Endothelial cell of coronary artery (primary cell): ENCODE results near the gene ZNF668. TPM values are rescaled to one million over a fixed set of nuclear protein-coding genes. Genes with fewer than 3 reads are reported as not detected.

Experiments used
- total RNA-seq: library from RNA; depleted of rRNA; stranded (reverse); fragments of >200 nt; gene quantifications from 2 replicates; pipeline ENCODE4 v1.2.3, GENCODE V29; 2014

Gene ZNF668
- 7.3 and 7.6 TPM in 2 replicates for total RNA-seq

DNA sequence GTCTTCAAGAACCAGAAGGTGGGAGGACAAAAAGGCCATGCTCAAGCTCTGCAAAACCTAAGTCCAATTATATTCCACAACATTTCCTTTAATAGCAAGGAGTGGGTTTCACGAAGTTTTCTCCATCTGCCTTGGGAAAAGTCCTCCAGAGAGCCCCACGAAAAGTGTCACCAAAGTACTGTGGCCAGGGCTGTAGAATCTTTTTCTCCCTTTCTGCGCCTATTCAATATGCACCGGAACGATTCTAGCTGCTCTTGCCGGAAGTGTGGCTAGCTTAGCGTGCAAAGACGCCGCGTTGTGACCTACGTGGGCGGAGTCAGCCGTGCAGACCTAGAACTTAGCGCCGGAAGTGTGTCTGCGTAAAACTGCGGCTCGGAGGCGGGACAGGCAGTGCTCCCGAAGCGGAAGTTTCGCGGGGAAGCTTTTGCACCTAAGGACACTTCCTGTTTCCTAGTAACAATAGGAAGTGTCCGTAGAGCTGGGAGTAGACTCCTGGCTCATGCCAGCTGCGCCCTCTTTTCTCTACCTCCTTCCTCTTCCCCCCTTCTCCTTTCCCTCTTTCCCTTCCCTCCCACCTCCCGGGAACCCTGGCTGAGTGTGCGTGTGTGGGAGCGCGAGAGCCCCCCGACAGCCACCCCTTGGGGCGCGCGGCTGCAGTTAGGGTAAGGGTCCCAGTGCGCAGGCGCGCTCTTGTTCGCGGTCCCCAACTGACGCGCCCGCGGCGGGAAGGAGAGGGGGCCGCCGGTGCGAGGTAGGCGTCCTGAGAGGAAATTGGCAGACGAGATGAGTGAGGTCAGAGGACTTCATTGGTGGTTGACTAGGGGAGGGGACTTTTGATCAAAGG is at the start of gene ZNF668, which contains the start of gene ZNF646:
Gene ZNF668, minus strand, starts transcription at position 271 of the 844 bp plus-strand sequence. CDS start 9,781 bp downstream, outside the sequence.
Gene ZNF646, plus strand, starts transcription at position 453 of the 844 bp plus-strand sequence. CDS start 1,903 bp downstream, outside the sequence.

DNA sequence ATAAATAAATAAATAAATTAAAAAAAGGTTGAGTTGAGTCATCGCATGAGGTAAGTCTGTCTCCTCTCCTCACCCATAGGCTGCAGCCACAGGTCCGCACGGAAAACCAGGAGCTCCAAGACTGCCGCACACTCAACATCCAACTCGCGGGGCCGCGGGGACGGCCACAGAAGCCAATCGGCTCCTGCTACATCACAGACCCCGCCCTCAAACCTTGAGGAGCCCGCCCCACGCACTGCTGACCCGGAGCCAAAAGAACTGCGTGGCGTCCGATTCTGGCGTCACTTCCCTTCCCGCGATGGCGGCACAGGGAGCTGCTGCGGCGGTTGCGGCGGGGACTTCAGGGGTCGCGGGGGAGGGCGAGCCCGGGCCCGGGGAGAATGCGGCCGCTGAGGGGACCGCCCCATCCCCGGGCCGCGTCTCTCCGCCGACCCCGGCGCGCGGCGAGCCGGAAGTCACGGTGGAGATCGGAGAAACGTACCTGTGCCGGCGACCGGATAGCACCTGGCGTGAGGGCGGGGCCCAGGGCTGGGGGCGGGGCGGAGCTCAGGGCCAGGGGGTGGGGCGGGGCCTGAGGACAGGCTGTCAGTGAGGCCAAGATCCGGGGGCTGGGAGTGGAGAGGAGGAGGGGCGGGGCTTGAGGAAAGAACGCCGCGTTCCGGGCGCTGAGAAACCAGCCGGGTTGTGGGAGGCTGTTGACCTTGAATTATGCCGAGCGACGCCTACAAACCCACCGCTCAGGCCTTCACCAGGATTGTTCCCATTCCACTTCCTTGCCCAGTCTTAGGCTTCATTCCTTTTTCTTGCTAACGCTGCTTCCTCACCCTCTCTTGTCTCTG is 43.6 kb upstream of the ZNF668 start, which contains the start of gene KAT8:
Gene KAT8, plus strand, starts transcription at position 281 of the 839 bp plus-strand sequence. Its CDS starts 18 bp downstream, at position 299.

DNA sequence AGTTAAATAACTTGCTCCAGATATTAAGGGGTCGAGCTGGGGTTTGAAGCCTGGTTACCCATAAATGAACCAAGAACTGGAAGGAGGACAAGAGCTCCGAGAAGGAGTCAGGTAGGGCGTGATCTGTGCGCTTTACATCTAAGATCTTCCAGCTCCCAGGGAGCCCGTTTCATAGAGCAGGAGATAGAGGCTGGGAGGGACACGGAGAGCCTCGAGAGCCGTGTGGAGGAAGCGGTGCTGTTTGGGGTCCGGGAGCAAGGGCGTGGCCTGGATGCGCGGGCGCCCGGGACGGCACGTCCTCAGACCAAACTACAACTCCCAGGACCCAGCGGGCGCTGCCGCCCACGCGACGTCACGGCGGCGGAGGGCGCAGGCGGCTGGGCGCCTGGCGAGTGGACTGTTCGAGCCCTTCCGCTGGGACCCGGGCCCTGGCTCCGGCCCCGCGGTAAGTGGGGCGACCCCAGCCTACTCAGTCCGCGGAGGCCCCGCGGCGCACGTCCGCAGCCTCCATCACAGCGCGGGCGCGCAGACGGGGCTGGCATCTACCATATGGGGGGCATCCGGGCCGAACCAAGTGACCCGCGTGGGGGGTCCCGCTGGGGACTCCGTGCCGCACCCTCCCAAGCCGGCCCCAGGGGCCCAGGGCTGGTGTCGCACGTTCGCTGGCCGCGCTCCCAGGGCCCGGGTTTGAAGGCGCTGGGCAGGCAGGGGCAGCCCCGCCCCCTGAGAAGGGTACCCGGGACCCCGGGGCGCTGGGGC is 34.2 kb upstream of the ZNF668 start, which contains the start of gene BCKDK:
Gene BCKDK, plus strand, starts transcription at position 352 of the 759 bp plus-strand sequence. CDS start 838 bp downstream, outside the sequence.

DNA sequence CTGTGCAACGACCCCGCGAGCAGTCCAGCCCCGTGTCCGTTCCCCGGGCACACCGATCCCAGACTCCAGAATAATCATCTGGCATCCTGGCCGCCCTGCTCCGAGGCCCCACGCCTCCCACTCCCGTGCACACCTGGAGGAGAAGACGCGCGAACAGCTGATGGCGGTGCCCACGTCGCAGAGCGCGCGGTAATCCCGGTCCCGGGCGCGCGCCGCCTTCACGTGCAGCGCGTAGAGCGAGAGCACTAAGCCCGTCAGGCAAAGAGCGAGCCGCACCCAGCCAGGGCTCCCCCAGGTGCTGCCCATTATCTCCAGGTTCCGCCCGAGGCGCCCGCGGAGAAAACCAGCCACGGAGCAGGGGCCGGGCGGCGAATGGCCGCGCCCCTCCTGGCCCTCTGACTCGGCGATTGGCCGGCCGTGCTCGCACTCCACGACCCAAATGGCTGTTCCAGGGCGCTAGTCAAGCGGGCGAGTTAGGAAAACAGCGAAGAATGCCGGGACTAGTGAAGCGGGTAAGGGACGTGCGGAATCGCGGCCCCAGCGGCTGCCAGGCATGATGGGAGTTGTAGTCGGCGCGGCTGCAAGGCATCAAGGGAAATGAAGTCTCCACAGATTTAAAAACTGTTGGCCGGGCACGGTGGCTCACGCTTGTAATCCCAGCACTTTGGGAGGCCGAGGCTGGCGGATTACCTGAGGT is 20.5 kb upstream of the ZNF668 start, which contains the start of gene VKORC1:
Gene VKORC1, minus strand, starts transcription at position 374 of the 697 bp plus-strand sequence. Its CDS starts 68 bp downstream, at position 306.

DNA sequence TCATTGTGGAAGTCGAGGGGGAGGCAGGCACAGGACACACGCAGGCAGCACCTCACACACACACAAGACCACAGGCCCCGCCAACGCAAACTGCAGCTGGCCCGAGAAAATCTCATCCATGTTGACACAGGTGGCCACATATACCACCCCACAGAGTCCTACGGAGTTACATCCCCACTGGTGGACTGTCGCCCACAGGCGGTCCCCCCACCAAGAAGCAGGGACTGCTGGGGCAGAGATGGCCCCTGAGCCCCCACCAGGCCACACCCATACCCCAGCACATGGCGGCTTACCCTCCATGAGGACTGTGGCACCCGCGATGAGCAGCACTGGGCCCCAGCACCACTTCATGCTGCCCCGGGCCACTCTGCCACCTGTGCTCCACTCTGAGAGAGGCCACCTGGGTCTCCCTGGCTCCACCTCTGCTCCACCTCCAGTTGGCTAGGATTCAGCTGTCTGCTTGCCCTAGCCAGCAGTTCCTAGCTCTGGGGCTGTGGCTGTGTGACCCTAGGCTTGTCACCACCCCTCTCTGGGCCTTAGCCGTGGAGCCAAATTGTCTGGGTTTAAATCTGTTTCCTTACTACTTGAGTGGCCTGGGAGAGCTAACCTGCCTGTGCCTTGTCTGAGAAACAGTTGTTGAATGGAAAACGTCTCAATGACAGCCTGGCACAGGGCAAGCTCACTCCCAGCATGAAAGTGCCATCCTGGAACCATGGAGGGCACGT is 14.6 kb upstream of the ZNF668 start, which contains the start of gene PRSS53:
Gene PRSS53, minus strand, starts transcription at position 485 of the 725 bp plus-strand sequence. Its CDS starts 134 bp downstream, at position 351.

DNA sequence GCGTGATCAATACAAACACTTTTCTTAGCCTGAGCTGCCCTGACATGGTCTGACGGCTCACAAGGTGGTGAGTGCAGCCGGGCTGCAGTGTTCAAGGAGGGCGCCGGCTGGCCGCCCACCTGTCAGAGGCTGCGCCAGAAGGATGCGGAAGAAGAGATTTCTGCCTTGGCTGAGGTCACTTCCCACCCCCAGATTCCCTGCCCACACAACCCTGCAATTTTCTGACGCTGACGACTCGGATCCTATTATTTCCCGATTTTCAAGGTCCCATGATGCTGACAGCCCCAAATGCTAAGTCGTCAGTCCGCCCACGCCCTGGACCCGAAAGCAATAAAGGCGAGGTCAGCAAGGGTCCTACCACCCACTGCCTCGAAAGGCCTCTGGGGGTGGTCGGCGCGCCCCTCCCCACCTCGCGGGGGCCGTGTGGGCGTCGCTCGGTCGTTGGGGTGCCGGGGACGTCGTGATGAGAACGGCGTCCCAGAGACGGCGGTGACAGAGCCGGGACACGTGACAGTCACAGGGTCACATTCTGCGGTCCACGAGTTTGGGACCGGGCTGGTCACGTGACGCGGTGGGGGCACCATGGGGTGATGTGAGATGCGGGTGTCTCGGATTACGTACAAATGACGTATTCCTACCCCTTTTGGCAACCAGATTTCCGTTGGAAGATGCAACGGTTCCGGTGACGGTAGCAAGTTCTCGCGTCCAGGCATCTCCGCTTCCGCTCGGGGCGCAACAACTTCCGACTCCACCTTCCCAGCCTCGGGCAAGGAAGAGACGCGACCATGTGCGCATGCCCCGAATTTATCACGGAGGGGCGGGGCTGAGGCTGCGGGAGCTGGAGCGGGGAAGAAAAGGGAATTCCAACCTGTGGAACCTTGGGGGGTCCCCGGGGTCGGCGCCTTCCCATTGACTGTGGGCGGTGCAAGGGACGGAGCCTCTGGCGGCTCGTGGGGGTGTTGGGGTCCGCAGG is 41.0 kb downstream of the ZNF668 start, which contains the start of gene STX4:
Gene STX4, plus strand, starts transcription at position 823 of the 973 bp plus-strand sequence. CDS start 248 bp downstream, outside the sequence.

Other genes with a start within 250 kb of the ZNF668 start
- gene BCL7C, start 180.2 kb downstream of the ZNF668 start, total RNA-seq = 19.8 and 26.7 TPM in 2 replicates
- gene CTF1, start 177.6 kb downstream of the ZNF668 start, total RNA-seq = 0.09 TPM in 2 replicates
- 21.0 and 21.5 TPM in 2 replicates for gene FBXL19, start 150.7 kb downstream of the ZNF668 start, total RNA-seq
- gene ORAI3, start 125.2 kb downstream of the ZNF668 start, total RNA-seq = 12.0 and 13.3 TPM in 2 replicates
- 2.2 and 2.6 TPM in 2 replicates for gene SETD1A, start 116.5 kb downstream of the ZNF668 start, total RNA-seq
- gene HSD3B7, start 89.0 kb downstream of the ZNF668 start, total RNA-seq = 4.1 and 7.4 TPM in 2 replicates
- under 0.01 TPM in 2 replicates for gene STX1B, start 63.6 kb downstream of the ZNF668 start, total RNA-seq
- 28.2 and 30.4 TPM in 2 replicates for gene STX4, start 40.7 kb downstream of the ZNF668 start, total RNA-seq
- gene ZNF646, start 182 bp upstream of the ZNF668 start, total RNA-seq = 9.1 and 14.4 TPM in 2 replicates
- 0.45 and 1.8 TPM in 2 replicates for gene PRSS53, start 14.7 kb upstream of the ZNF668 start, total RNA-seq
- 58.1 and 74.6 TPM in 2 replicates for gene VKORC1, start 20.6 kb upstream of the ZNF668 start, total RNA-seq
- 15.0 and 18.7 TPM in 2 replicates for gene BCKDK, start 34.1 kb upstream of the ZNF668 start, total RNA-seq
- gene KAT8, start 43.4 kb upstream of the ZNF668 start, total RNA-seq = 32.3 and 36.2 TPM in 2 replicates
- gene PRSS8, start 61.5 kb upstream of the ZNF668 start, total RNA-seq = not detected in 2 replicates
- gene PRSS36, start 75.8 kb upstream of the ZNF668 start, total RNA-seq = 0.09 and 0.27 TPM in 2 replicates
- 39.0 and 44.7 TPM in 2 replicates for gene FUS, start 105.9 kb upstream of the ZNF668 start, total RNA-seq
- 43.1 and 63.2 TPM in 2 replicates for gene PYCARD, start 128.5 kb upstream of the ZNF668 start, total RNA-seq
- not detected in 2 replicates for gene TRIM72, start 139.9 kb upstream of the ZNF668 start, total RNA-seq
- not detected in 2 replicates for gene PYDC1, start 142.9 kb upstream of the ZNF668 start, total RNA-seq
- under 0.01 TPM in 1 of 2 replicates, not detected in the other for gene ITGAM, start 185.7 kb upstream of the ZNF668 start, total RNA-seq